Muscle layer of colon (tissue), 2 donors: ENCODE data around the gene ASAP2.

ENCODE experiments used
- H3K27ac ChIP-seq: one replicate; pipeline ENCODE4 v1.7.0; 2013; ENCODE audit warnings: low read depth, mild to moderate bottlenecking, low read length, moderate library complexity
- H3K27me3 ChIP-seq, 2 donors: one replicate each; pipeline ENCODE4 v1.7.0; 2013; ENCODE audit warnings: low read length in 2 of 2, mild to moderate bottlenecking in 2 of 2; ENCODE audit not compliant: insufficient read depth in 2 of 2, control insufficient read depth in 1 of 2
- H3K36me3 ChIP-seq: one replicate; pipeline ENCODE4 v1.7.0; 2013; ENCODE audit warnings: mild to moderate bottlenecking, low read length; ENCODE audit not compliant: insufficient read depth
- H3K4me1 ChIP-seq: one replicate; pipeline ENCODE4 v1.7.0; 2013; ENCODE audit warnings: mild to moderate bottlenecking, low read length; ENCODE audit not compliant: insufficient read depth
- H3K4me3 ChIP-seq, 2 donors: one replicate each; pipeline ENCODE4 v1.7.0; 2013; ENCODE audit warnings: low read length in 2 of 2, low read depth in 1 of 2, mild to moderate bottlenecking in 1 of 2, moderate library complexity in 1 of 2
- H3K9ac ChIP-seq: one replicate; pipeline ENCODE4 v1.7.0; 2013; ENCODE audit warnings: low read length
- H3K9me3 ChIP-seq: one replicate; pipeline ENCODE4 v1.7.0; 2013; ENCODE audit warnings: mild to moderate bottlenecking, low read length
- donor health status: abdominal sarcoma.
- donor health status: Adenocarcinoma of cecum.

The ASAP2 gene

DNA sequence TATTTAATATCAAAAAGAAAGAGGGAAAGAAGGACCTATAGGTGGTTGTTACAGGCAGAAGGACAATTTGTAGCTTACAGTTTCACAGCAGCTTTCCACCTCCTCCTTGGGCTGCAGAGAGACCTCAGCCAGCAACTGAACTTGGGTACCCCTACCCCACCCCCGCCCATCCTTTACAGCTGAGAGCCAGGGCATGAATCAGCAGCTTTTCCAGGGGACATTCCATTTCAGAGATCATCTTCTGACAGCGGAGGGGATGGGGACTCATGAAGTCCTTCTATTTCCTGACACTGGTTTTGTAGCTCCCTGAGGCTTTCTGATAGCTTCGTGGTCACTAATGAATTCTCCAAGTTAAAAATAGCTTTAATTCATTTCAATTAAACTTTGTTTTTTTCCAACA is 120.4 kb downstream of the ASAP2 start:
- Histone ChIP-seq H3K4me1 (no peaks in the 10 kb centered on the region), H3K4me3 (no peak overlapping the region), H3K36me3 (peaks cover 23% of the 10 kb centered on the region), H3K27me3 (no peaks in the 10 kb centered on the region), H3K9me3 (no peaks in the 10 kb centered on the region), H3K27ac (no peak overlapping the region), H3K9ac (no peak overlapping the region)

DNA sequence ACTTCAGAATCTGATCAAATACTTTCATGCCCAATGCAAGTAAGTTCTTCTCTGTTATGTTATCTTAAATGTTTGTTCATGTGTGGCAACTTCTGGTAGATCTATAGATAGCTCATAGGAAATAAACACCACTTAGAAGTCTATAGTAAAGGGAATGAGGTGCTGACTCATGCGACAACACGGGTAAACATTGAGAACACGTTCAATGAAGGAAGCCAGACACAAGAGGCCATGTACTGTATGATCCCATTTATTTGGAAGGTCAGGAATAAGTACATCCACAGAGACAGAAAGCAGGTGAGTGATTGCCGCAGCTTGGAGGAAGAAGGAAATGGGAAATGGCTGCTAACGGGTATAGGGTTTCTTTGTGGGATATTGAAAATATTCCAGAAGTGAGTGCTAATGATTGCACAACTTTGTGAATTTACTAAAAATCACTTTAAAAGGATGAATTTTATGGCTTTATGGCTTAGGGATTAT is 121.3 kb downstream of the ASAP2 start:
- H3K36me3 ChIP-seq, result peaks cover 22% of the 10 kb centered on the region
- H3K4me3 ChIP-seq, result no peak overlapping the region
- H3K9ac ChIP-seq, result no peak overlapping the region
- H3K4me1 ChIP-seq, result no peaks in the 10 kb centered on the region
- no peaks in the 10 kb centered on the region for H3K9me3 ChIP-seq
- H3K27me3 ChIP-seq, result no peaks in the 10 kb centered on the region
- H3K27ac ChIP-seq, result no peak overlapping the region

DNA sequence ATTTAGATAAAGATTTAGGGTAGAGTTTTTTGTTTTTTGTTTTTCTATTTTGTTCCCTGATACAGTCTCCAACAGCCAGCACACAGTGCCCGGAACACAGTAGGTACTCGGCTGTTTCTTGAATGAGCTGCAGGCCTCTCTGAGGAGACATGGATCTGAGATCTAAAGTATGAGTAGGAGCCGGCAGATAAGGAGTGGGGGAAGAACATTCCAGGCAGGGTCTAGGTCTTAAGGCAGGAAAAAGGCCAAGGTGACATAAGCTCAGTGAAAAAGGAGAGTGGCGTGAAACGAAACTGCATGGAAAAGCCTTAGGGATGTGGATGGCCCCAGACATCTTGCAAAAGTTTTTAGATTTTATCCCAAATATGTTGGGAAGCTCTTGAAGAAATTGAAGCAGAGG is 122.3 kb downstream of the ASAP2 start:
- no peaks in the 10 kb centered on the region for H3K27me3 ChIP-seq
- H3K36me3 ChIP-seq, result peaks cover 11% of the 10 kb centered on the region
- no peaks in the 10 kb centered on the region for H3K4me1 ChIP-seq
- no peak overlapping the region for H3K9ac ChIP-seq
- H3K9me3 ChIP-seq, result no peaks in the 10 kb centered on the region
- H3K27ac ChIP-seq, result peak overlapping the region; percentile 28
- H3K4me3 ChIP-seq, result no peak overlapping the region

DNA sequence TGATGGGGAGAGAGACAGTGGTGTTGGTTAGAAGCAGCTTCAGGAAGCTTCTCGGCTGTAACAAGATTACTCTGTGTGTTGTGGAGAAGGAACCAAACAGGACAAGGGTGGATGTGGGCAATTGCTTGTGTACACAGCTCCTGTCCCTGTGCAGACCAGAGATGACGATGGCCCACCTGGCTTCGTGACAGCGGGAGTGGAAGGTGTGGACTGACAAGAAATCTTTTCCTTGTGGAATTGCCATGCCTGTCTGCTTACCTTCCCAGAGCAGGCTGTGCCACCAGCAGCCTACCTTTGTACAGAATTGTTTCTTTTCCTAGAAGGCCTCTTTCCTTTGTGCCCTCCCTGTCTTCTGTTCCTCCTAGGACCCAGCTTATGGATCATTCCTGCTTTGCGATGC is 122.9 kb downstream of the ASAP2 start:
- Histone ChIP-seq H3K4me1 (no peaks in the 10 kb centered on the region), H3K27me3 (no peaks in the 10 kb centered on the region), H3K27ac (no peak overlapping the region), H3K36me3 (peaks cover 11% of the 10 kb centered on the region), H3K9me3 (no peaks in the 10 kb centered on the region), H3K4me3 (no peak overlapping the region), H3K9ac (no peak overlapping the region)

DNA sequence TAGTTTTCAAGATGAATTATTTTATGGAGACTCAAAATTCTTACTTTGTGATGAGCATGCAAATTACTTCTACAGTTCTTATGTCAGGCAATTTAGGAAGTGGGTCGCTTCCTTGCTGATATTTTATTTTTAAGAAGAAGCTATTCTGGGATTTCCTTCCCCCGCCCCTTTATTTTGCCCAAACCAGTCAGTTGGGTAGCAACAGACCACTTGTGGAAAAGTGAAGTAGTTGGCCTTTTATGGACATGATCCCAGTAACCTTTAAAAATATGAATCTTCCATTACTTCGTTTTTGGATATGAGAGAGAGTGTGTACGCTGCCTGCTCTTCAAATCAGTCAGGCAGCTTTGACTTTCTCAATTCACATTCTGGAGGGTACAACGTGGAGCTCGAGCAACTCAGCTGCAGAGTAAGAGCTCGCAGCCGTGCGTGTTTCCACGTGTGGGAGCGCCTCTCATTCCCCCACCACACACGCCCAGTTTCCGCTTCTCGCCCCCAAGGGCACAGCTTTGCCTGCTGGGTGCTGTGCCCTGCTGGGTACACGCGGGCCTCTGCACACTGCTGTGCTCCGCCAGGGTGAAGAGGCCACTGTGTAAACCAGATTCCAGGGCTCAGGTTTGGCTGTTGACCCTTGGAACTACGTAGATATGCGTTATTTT is 124.1 kb downstream of the ASAP2 start:
- H3K4me3 ChIP-seq, result no peak overlapping the region
- no peaks in the 10 kb centered on the region for H3K4me1 ChIP-seq
- no peak overlapping the region for H3K27ac ChIP-seq
- H3K9me3 ChIP-seq, result no peaks in the 10 kb centered on the region
- peaks cover 21% of the 10 kb centered on the region for H3K36me3 ChIP-seq
- no peaks in the 10 kb centered on the region for H3K27me3 ChIP-seq
- H3K9ac ChIP-seq, result no peak overlapping the region

DNA sequence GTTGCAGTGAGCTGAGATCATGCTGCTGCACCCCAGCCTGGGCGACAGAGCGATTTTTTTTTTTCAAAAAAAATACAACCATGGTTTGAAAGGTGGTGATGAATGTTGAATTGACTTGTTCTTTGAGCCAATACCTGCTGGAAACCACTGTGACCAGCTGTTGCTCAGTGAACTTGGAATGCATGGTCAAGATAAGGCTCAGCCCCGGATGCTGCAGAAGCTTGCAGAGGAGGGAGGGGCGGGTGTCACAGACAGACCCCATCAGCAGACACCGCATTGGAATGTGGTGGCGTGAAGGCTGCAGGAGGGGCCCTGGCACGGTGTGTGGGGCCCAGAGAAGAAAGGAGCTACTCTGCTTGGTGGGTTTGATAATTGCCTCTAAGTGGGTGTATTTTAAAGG is 125.1 kb downstream of the ASAP2 start:
- H3K9ac ChIP-seq, result no peak overlapping the region
- peaks cover 6% of the 10 kb centered on the region for H3K4me1 ChIP-seq
- no peaks in the 10 kb centered on the region for H3K27me3 ChIP-seq
- H3K9me3 ChIP-seq, result no peaks in the 10 kb centered on the region
- no peak overlapping the region for H3K4me3 ChIP-seq
- H3K27ac ChIP-seq, result no peak overlapping the region
- H3K36me3 ChIP-seq, result peaks cover 21% of the 10 kb centered on the region

DNA sequence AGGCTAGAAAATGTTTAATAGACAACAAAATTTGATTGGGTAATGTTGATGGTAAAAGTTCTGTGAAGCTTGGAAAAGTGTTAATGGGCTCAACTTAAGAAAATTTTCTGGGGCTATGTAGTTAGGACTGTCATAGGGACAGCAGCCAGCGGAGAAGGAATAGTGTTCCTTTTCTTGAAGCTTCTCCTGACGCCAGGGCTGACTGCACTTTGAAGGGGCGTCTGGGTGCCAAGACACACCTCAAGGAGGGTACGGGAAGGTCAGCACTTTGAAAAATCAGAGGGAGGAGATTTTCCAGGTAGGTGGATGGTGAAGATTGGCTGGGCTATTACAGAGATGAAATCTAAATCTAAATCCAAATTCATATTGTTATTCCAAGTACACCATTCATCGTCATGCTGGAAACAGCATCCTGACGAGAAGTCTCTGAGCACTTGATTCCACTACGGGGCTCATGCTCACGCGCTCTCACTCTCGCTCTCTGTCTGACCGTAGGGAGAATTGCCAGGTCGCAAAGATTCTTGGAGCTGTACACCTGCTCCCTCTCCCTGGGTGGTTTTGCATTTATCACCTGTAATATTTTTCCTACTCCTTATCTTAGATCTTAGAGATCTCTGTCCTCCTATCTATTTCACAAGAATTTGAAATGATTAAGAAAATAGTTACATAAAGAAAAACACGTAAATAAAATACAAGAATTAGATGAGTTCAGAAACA is 125.7 kb downstream of the ASAP2 start:
- Histone ChIP-seq H3K9ac (no peak overlapping the region), H3K4me1 (peaks cover 12% of the 10 kb centered on the region), H3K36me3 (peaks cover 21% of the 10 kb centered on the region), H3K27ac (no peak overlapping the region), H3K27me3 (no peaks in the 10 kb centered on the region), H3K4me3 (no peak overlapping the region), H3K9me3 (no peaks in the 10 kb centered on the region)

DNA sequence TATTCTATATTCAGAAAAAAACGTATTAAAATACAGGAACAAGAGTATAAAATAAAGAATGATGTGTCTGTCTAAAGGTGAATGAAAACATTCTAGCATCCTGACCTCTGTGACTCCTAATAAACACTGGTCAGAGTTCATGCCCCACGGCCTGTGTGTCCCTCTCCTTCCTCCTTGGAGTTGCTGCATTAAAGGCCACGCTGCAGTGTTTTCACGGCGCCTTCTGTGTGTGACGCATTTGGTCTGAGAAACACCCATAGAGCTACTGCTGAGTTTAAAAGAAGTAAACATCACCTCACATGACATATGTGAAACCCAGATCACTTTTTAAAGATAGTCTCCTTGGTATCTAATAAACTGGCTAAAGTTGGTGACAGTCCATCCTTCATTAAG is 126.2 kb downstream of the ASAP2 start:
- Histone ChIP-seq H3K27me3 (no peaks in the 10 kb centered on the region), H3K9me3 (no peaks in the 10 kb centered on the region), H3K27ac (no peak overlapping the region), H3K4me1 (peaks cover 17% of the 10 kb centered on the region), H3K9ac (no peak overlapping the region), H3K4me3 (no peak overlapping the region), H3K36me3 (peaks cover 21% of the 10 kb centered on the region)

DNA sequence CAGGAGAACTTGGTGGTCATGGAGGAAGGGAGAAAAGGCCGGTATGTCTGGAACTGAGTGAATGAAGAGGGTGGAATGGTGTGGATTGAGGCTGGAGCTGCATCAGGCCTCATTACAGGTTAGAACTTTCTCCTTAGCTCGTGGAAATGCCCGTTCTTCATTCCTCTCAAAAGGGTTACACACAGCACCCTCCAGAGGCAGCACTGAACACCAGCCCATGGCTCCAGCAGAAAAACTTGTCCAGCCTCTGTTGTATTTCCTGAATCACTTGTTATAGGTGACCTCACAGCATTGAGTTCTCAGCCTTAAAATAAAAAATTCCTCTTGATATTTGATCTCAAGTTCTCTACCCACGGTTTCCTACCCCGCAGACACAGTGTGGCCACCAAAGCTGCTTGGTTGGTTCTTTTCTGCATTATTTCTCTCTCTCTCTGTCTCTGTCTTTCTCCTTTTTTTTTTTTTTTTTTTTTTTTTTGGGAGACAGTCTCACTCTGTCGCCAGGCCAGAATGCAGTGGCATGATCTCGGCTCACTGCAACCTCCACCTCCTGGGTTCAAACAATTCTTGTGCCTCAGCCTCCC is 127.1 kb downstream of the ASAP2 start:
- H3K4me1 ChIP-seq, result peaks cover 17% of the 10 kb centered on the region
- H3K36me3 ChIP-seq, result peaks cover 21% of the 10 kb centered on the region
- H3K27ac ChIP-seq, result no peak overlapping the region
- no peaks in the 10 kb centered on the region for H3K9me3 ChIP-seq
- H3K27me3 ChIP-seq, result no peaks in the 10 kb centered on the region
- H3K9ac ChIP-seq, result no peak overlapping the region
- H3K4me3 ChIP-seq, result no peak overlapping the region

DNA sequence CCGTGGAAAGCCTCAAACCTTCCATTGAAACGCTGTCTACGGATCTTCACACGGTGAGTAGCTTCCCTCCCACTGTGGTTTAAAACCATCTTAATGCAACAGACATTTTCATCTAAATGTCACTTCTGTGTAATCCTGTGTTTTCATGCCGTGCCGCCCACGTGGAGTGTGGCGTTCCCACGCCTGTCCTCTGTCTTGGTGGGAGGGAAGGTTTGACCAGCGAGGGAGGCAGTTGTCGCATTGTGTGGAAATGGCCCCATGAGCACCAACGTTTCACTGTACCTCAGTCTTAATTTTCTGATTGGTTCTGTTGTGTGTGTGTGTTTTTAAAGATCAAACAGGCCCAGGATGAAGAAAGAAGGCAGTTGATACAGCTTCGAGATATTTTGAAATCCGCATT is 128.1 kb downstream of the ASAP2 start:
- Histone ChIP-seq H3K4me3 (no peak overlapping the region), H3K36me3 (peaks cover 13% of the 10 kb centered on the region), H3K9ac (no peak overlapping the region), H3K27me3 (no peaks in the 10 kb centered on the region), H3K4me1 (peaks cover 17% of the 10 kb centered on the region), H3K9me3 (no peaks in the 10 kb centered on the region), H3K27ac (no peak overlapping the region)

DNA sequence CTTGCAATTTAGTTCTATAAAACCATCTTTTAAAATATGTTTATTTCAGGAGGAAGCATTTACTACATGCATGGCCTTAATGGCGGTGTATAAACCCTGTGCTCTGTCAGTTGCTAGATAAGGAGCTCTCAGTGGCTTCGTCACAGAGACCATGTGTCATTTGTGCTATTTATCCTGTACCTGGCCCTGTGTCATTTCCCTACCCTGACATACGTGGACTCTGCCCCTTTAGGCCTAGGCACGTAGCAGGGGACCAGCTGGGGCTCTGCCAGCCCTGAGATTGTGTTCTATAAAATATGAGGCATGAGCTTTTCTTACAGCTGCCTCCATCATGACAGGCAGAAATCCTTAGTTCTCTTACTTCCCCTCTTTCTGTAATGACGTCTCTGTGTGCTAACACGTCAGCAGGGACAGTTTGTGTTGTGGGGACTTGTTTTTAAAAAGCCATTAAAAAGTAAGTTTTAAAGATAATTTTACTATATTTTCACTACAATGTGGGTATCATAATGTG is 128.8 kb downstream of the ASAP2 start:
- Histone ChIP-seq H3K9ac (no peak overlapping the region), H3K4me1 (peaks cover 17% of the 10 kb centered on the region), H3K27ac (no peak overlapping the region), H3K9me3 (no peaks in the 10 kb centered on the region), H3K4me3 (no peak overlapping the region), H3K36me3 (peaks cover 10% of the 10 kb centered on the region), H3K27me3 (no peaks in the 10 kb centered on the region)
